ENCODE measurements around the gene BRD3.

The BRD3 gene

DNA sequence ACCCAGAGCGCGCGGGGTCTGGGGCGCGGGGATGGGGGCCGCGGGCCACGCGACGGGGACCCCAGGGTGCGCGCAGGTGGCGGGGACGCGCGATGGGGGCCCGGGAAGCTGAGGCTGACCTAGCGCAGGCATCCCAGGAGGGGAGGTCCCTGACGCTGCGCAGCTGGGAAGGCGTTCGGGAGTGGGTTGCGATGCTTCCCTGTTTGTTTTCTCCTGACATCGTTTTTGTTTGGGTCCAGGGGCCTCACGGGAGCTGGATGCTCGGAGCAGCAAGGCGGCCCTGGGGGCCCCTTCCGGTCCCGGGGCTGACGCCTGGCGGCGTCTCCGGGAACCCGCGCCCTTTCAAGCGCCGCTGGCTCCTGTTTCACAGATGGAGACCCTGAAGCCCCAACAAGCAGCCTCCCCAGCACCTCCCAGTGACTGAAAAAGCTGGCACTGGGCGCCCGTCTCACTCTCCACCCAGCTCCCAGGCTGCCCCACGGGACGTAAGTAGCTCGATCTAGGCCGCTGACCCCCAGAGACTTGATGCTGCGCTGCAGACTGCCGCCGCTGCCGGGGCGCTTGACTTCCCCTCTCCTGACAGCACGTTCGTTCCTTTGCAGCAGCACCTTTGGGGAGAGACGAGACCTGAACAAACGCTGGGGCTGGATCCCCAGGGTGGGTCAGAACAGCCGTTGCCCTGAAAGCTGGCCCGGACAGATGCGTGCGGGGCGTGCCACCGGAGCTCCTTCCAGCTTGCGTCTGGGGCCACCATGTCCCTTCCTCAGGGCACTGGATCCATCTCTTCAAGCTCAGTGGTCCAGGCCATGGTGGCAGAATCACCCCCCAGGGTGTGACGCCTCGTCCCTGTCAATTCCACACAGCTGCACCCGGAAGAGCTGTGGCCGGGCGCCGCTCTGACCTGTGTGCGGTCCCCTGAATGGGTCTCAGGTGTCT lies 42.0 kb downstream of the BRD3 start:
- Histone ChIP-seq H3K9ac (ENCODE audit: low read length in 5 of 5) (peak overlapping the region in 4 of 5 donors; percentile 66 to 77 (median 74)), H3K4me3 (ENCODE audit: low read depth in 1 of 5, low read length in 5 of 5) (peak overlapping the region; percentile 44 to 83 (median 77)), H3K36me3 (ENCODE audit: control insufficient read depth in 5 of 5, insufficient read depth in 5 of 5, low read length in 5 of 5) (peaks cover 0 to 13% (median 6%) of the 10 kb centered on the region in 5 donors), H3K27me3 (ENCODE audit: control insufficient read depth in 5 of 5, insufficient read depth in 4 of 5, low read length in 5 of 5) (no peaks in the 10 kb centered on the region), H3K9me3 (ENCODE audit: control insufficient read depth in 5 of 5, low read length in 5 of 5) (no peaks in the 10 kb centered on the region), H3K4me1 (ENCODE audit: control insufficient read depth in 5 of 5, insufficient read depth in 5 of 5, low read length in 5 of 5) (peaks cover 3 to 42% (median 33%) of the 10 kb centered on the region in 5 donors), H3K27ac (ENCODE audit: low read depth, low read length) (no peak overlapping the region)

GRCh38 chr9:134024828-134025605 lies 42.8 kb downstream of the BRD3 start, which contains the start of gene BRD3OS:
TSS of gene BRD3OS (plus strand) at chr9:134025481. CDS start at chr9:134026748, 1,267 bp downstream.
- peak within 1 kb of the TSS in 4 of 5 donors; percentile 66 to 77 (median 74) for H3K9ac ChIP-seq (ENCODE audit: low read length in 5 of 5)
- H3K27me3 ChIP-seq (ENCODE audit: control insufficient read depth in 5 of 5, insufficient read depth in 4 of 5, low read length in 5 of 5), result no peaks in the 10 kb centered on the region
- peak within 1 kb of the TSS; percentile 72 to 83 (median 77) for H3K4me3 ChIP-seq (ENCODE audit: low read depth in 1 of 5, low read length in 5 of 5)
- peaks cover 0 to 9% (median 2%) of the 10 kb centered on the region in 5 donors for H3K36me3 ChIP-seq (ENCODE audit: control insufficient read depth in 5 of 5, insufficient read depth in 5 of 5, low read length in 5 of 5)
- no peak within 1 kb of the TSS for H3K27ac ChIP-seq (ENCODE audit: low read depth, low read length)
- H3K4me1 ChIP-seq (ENCODE audit: control insufficient read depth in 5 of 5, insufficient read depth in 5 of 5, low read length in 5 of 5), result peaks cover 3 to 42% (median 33%) of the 10 kb centered on the region in 5 donors
- H3K9me3 ChIP-seq (ENCODE audit: control insufficient read depth in 5 of 5, low read length in 5 of 5), result no peaks in the 10 kb centered on the region

GRCh38 chr9:134024214-134024792 lies 43.5 kb downstream of the BRD3 start:
- Histone ChIP-seq H3K9ac (ENCODE audit: low read length in 5 of 5) (no peak overlapping the region), H3K27me3 (ENCODE audit: control insufficient read depth in 5 of 5, insufficient read depth in 4 of 5, low read length in 5 of 5) (no peaks in the 10 kb centered on the region), H3K4me1 (ENCODE audit: control insufficient read depth in 5 of 5, insufficient read depth in 5 of 5, low read length in 5 of 5) (peaks cover 3 to 35% (median 28%) of the 10 kb centered on the region in 5 donors), H3K9me3 (ENCODE audit: control insufficient read depth in 5 of 5, low read length in 5 of 5) (no peaks in the 10 kb centered on the region), H3K4me3 (ENCODE audit: low read depth in 1 of 5, low read length in 5 of 5) (peak overlapping the region; percentile 51 to 72 (median 61)), H3K27ac (ENCODE audit: low read depth, low read length) (no peak overlapping the region), H3K36me3 (ENCODE audit: control insufficient read depth in 5 of 5, insufficient read depth in 5 of 5, low read length in 5 of 5) (peaks cover 0 to 8% (median 0%) of the 10 kb centered on the region in 5 donors)

DNA sequence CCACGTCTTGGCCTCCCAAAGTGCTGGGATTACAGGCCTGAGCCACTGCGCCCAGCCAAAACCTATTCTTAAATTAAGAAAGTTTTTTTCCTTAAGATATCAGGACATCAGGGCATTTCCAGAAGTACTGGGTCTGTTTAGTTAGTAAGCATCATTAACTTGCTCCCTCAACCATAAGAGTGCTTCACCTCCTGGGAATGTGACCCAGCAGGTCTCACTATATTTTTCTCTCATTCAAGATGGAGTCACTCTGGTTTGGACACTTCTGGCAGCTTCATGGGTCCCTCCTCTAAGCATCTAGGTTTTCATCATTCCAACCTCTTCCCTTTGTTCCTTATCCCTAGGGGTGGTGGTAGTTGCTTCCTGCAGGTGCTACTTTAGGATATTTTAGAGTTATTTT lies 52.9 kb downstream of the BRD3 start:
- no peak overlapping the region for H3K27ac ChIP-seq (ENCODE audit: low read depth, low read length)
- H3K4me3 ChIP-seq (ENCODE audit: low read depth in 1 of 5, low read length in 5 of 5), result no peak overlapping the region
- H3K36me3 ChIP-seq (ENCODE audit: control insufficient read depth in 5 of 5, insufficient read depth in 5 of 5, low read length in 5 of 5), result no peaks in the 10 kb centered on the region
- H3K9me3 ChIP-seq (ENCODE audit: control insufficient read depth in 5 of 5, low read length in 5 of 5), result no peaks in the 10 kb centered on the region
- no peaks in the 10 kb centered on the region for H3K4me1 ChIP-seq (ENCODE audit: control insufficient read depth in 5 of 5, insufficient read depth in 5 of 5, low read length in 5 of 5)
- H3K27me3 ChIP-seq (ENCODE audit: control insufficient read depth in 5 of 5, insufficient read depth in 4 of 5, low read length in 5 of 5), result peaks cover 0 to 6% (median 0%) of the 10 kb centered on the region in 5 donors
- no peak overlapping the region for H3K9ac ChIP-seq (ENCODE audit: low read length in 5 of 5)

GRCh38 chr9:134011401-134011800 lies 56.4 kb downstream of the BRD3 start:
- H3K36me3 ChIP-seq (ENCODE audit: control insufficient read depth in 5 of 5, insufficient read depth in 5 of 5, low read length in 5 of 5), result no peaks in the 10 kb centered on the region
- no peak overlapping the region for H3K4me3 ChIP-seq (ENCODE audit: low read depth in 1 of 5, low read length in 5 of 5)
- H3K27ac ChIP-seq (ENCODE audit: low read depth, low read length), result no peak overlapping the region
- no peaks in the 10 kb centered on the region for H3K9me3 ChIP-seq (ENCODE audit: control insufficient read depth in 5 of 5, low read length in 5 of 5)
- no peaks in the 10 kb centered on the region for H3K4me1 ChIP-seq (ENCODE audit: control insufficient read depth in 5 of 5, insufficient read depth in 5 of 5, low read length in 5 of 5)
- H3K9ac ChIP-seq (ENCODE audit: low read length in 5 of 5), result no peak overlapping the region
- H3K27me3 ChIP-seq (ENCODE audit: control insufficient read depth in 5 of 5, insufficient read depth in 4 of 5, low read length in 5 of 5), result peaks cover 2 to 18% (median 9%) of the 10 kb centered on the region in 5 donors

DNA sequence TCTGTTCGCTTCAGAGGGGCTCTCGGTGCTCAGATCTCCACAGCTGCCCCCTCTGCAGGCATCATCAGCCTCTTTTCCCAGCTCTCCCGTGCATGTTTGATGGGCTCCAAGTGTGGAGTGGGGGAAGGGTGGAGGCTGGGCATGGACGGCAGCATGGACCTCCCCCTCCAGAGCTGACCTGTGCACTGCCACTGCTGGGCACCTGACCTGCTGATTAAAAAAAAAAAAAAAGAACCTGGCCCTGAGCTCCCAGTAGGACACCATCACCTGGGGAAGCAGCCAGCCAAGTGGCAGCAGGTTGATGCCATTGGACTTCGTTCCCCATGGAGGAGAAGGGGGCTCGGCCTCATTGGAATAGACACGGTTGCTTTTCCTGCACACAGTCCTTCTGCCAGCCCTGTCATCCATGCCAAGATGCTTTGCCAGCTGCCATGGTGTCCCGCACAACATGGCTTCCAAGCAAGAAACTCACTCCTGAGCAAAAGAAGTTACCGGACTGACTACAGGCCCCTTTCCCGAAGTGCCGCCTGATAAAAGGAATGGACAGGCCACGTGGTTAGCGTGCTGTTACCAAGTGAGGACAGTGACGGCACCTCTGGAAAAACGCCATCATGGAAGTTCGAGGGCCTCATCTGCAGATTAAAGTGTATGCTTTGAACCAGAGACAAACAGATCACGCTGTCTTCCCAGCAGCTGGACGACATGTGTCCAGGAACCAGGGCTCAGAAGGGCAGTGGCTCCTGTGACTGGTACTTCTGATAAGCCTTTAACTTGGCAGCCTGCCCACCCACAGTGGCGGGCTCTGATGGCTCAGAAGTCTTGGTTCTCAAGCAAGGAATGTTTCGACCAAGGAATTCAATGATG lies 57.3 kb downstream of the BRD3 start:
- Histone ChIP-seq H3K9me3 (ENCODE audit: control insufficient read depth in 5 of 5, low read length in 5 of 5) (no peaks in the 10 kb centered on the region), H3K9ac (ENCODE audit: low read length in 5 of 5) (no peak overlapping the region), H3K36me3 (ENCODE audit: control insufficient read depth in 5 of 5, insufficient read depth in 5 of 5, low read length in 5 of 5) (no peaks in the 10 kb centered on the region), H3K4me3 (ENCODE audit: low read depth in 1 of 5, low read length in 5 of 5) (no peak overlapping the region), H3K4me1 (ENCODE audit: control insufficient read depth in 5 of 5, insufficient read depth in 5 of 5, low read length in 5 of 5) (no peaks in the 10 kb centered on the region), H3K27me3 (ENCODE audit: control insufficient read depth in 5 of 5, insufficient read depth in 4 of 5, low read length in 5 of 5) (peaks cover 2 to 18% (median 9%) of the 10 kb centered on the region in 5 donors), H3K27ac (ENCODE audit: low read depth, low read length) (no peak overlapping the region)

DNA sequence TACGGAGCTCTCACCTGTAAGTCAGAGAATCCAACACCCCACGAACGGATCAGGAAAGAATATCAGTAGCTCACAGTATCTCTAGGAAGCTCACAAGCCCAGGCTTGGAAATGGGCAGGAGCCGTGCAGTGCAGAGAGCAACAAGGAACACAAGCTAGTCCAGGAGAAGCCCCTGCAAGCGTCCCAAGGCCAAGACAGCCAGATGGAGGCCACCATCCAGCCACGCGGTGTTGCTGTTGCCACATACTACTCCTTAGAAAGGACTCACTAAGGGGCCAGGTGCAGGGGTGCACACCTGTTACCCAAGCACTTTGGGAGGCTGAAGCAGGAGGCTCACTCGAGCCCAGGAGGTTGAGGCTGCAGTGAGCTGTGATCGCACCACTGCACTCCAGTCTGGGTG lies 60.3 kb downstream of the BRD3 start:
- no peak overlapping the region for H3K4me3 ChIP-seq (ENCODE audit: low read depth in 1 of 5, low read length in 5 of 5)

GRCh38 chr9:134007150-134007549 lies 60.7 kb downstream of the BRD3 start:
- Histone ChIP-seq H3K4me3 (ENCODE audit: low read depth in 1 of 5, low read length in 5 of 5) (no peak overlapping the region), H3K4me1 (ENCODE audit: control insufficient read depth in 5 of 5, insufficient read depth in 5 of 5, low read length in 5 of 5) (peaks cover 0 to 6% (median 5%) of the 10 kb centered on the region in 5 donors), H3K9ac (ENCODE audit: low read length in 5 of 5) (no peak overlapping the region), H3K9me3 (ENCODE audit: control insufficient read depth in 5 of 5, low read length in 5 of 5) (no peaks in the 10 kb centered on the region), H3K27me3 (ENCODE audit: control insufficient read depth in 5 of 5, insufficient read depth in 4 of 5, low read length in 5 of 5) (peaks cover 2 to 24% (median 12%) of the 10 kb centered on the region in 5 donors), H3K36me3 (ENCODE audit: control insufficient read depth in 5 of 5, insufficient read depth in 5 of 5, low read length in 5 of 5) (no peaks in the 10 kb centered on the region), H3K27ac (ENCODE audit: low read depth, low read length) (no peak overlapping the region)

More for the DNA sequence above, 60.3 kb downstream of the BRD3 start:
- H3K36me3 ChIP-seq (ENCODE audit: control insufficient read depth in 5 of 5, insufficient read depth in 5 of 5, low read length in 5 of 5), result no peaks in the 10 kb centered on the region
- peaks cover 0 to 6% (median 5%) of the 10 kb centered on the region in 5 donors for H3K4me1 ChIP-seq (ENCODE audit: control insufficient read depth in 5 of 5, insufficient read depth in 5 of 5, low read length in 5 of 5)
- no peak overlapping the region for H3K9ac ChIP-seq (ENCODE audit: low read length in 5 of 5)
- no peaks in the 10 kb centered on the region for H3K9me3 ChIP-seq (ENCODE audit: control insufficient read depth in 5 of 5, low read length in 5 of 5)
- no peak overlapping the region for H3K27ac ChIP-seq (ENCODE audit: low read depth, low read length)
- H3K27me3 ChIP-seq (ENCODE audit: control insufficient read depth in 5 of 5, insufficient read depth in 4 of 5, low read length in 5 of 5), result peaks cover 2 to 24% (median 12%) of the 10 kb centered on the region in 5 donors

DNA sequence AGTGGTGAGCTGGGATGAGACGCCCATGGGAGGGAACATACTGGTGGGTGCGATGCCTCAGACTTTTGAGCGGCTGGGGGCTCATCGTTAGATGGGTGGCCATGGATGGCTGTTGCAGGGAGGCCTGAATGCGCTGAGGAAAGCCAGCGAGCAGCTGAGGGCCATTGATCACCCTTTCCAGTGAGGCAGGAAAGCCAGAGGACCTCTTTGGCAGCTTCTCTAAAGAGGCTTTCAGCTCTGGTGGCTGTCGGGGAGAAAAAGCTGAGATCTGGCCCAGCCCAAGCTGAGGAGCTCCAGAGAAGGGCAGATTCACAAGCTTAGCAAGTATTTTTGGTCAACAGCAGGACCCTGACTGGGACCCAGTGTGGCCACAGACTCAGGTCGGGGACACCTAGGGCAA lies 62.4 kb downstream of the BRD3 start:
- Histone ChIP-seq H3K27ac (ENCODE audit: low read depth, low read length) (no peak overlapping the region), H3K4me3 (ENCODE audit: low read depth in 1 of 5, low read length in 5 of 5) (no peak overlapping the region), H3K9ac (ENCODE audit: low read length in 5 of 5) (no peak overlapping the region), H3K36me3 (ENCODE audit: control insufficient read depth in 5 of 5, insufficient read depth in 5 of 5, low read length in 5 of 5) (no peaks in the 10 kb centered on the region), H3K4me1 (ENCODE audit: control insufficient read depth in 5 of 5, insufficient read depth in 5 of 5, low read length in 5 of 5) (peaks cover 0 to 6% (median 5%) of the 10 kb centered on the region in 5 donors), H3K9me3 (ENCODE audit: control insufficient read depth in 5 of 5, low read length in 5 of 5) (no peaks in the 10 kb centered on the region), H3K27me3 (ENCODE audit: control insufficient read depth in 5 of 5, insufficient read depth in 4 of 5, low read length in 5 of 5) (peaks cover 2 to 24% (median 11%) of the 10 kb centered on the region in 5 donors)

Measured in subcutaneous abdominal adipose tissue (tissue), 5 donors.